GM18861 (cell line): ENCODE data around the gene PCSK6.
"Not testable (repeated sequence)": the region's sequence is repeated elsewhere in the genome, so short reads cannot be mapped to it uniquely, and the experiment has no call there.

ENCODE experiments used
- ATAC-seq: cut with Tn5 transposase; IDR thresholded peaks from one replicate; pipeline ENCODE4 v1.9.1; 2021; ENCODE audit not compliant: unreplicated experiment

PCSK6 gene

GRCh38 chr15:101434032-101434920 lies 55.2 kb downstream of the PCSK6 start:
- ATAC-seq, result no peak

- no peak for ATAC-seq
Observed at GRCh38 chr15:101433396-101433795, 56.1 kb downstream of the PCSK6 start.

- ATAC-seq, result no peak
Observed at GRCh38 chr15:101432982-101433381, 56.5 kb downstream of the PCSK6 start.

GRCh38 chr15:101431748-101432147 lies 57.8 kb downstream of the PCSK6 start:
- ATAC-seq, result no peak

- ATAC-seq, result no peak
Observed at GRCh38 chr15:101431301-101431700, 58.2 kb downstream of the PCSK6 start.

GRCh38 chr15:101429646-101430045 lies 59.9 kb downstream of the PCSK6 start:
- ATAC-seq, result no peak

- no peak for ATAC-seq
Observed at GRCh38 chr15:101429191-101429590, 60.3 kb downstream of the PCSK6 start.

GRCh38 chr15:101428758-101429157 lies 60.7 kb downstream of the PCSK6 start:
- no peak for ATAC-seq

GRCh38 chr15:101427606-101428487 lies 61.7 kb downstream of the PCSK6 start:
- ATAC-seq, result no peak

- ATAC-seq, result no peak
Observed at GRCh38 chr15:101426761-101427333, 62.7 kb downstream of the PCSK6 start.

- no peak for ATAC-seq
Observed at GRCh38 chr15:101425787-101426365, 63.6 kb downstream of the PCSK6 start.

GRCh38 chr15:101424984-101425383 lies 64.5 kb downstream of the PCSK6 start:
- no peak for ATAC-seq

GRCh38 chr15:101420232-101420631 lies 69.3 kb downstream of the PCSK6 start:
- no peak for ATAC-seq

GRCh38 chr15:101416475-101416874 lies 73.0 kb downstream of the PCSK6 start:
- not testable (repeated sequence) for ATAC-seq

GRCh38 chr15:101413239-101413638 lies 76.3 kb downstream of the PCSK6 start:
- no peak for ATAC-seq

- ATAC-seq, result no peak
Observed at GRCh38 chr15:101411581-101411980, 77.9 kb downstream of the PCSK6 start.

GRCh38 chr15:101411085-101411484 lies 78.4 kb downstream of the PCSK6 start:
- ATAC-seq, result no peak

- ATAC-seq, result no peak
Observed at GRCh38 chr15:101410612-101411011, 78.9 kb downstream of the PCSK6 start.

- no peak for ATAC-seq
Observed at GRCh38 chr15:101409621-101410020, 79.9 kb downstream of the PCSK6 start.

GRCh38 chr15:101407966-101408775 lies 81.3 kb downstream of the PCSK6 start:
- no peak for ATAC-seq
